ENCODE measurements around the gene PTGDS.

The PTGDS gene

DNA sequence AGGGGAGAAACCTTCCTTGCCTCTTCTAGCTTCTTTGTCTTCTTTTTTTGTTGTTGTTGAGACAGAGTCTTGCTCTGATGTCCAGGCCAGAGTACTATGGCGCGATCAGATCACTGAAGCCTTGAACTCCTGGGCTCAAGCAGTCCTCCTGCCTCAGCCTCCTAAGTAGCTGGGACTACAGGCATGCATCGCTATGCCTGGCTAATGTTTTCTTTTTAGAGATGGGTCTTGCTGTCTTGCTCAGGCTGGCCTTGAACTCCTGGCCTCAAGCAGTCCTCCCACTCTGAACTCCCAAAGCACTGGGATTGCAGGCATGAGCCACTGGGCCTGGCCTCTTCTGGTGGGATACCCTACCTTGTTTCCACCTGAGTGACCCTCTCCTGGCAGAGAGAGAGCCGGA, 11.6 kb downstream of the PTGDS start:
- no peak for TF ChIP-seq TEAD4 (IDR thresholded peaks at IDR 0.05)
- no peak for TF ChIP-seq CEBPB (IDR thresholded peaks at IDR 0.05)
- no peak for TF ChIP-seq EGR1 (IDR thresholded peaks at IDR 0.05)

GRCh38 chr9:136990242-136990911, 13.1 kb downstream of the PTGDS start:
- TF ChIP-seq FOXM1 (IDR thresholded peaks at IDR 0.05; ENCODE audit: borderline replicate concordance, low read depth) (no peak), TEAD4 (IDR thresholded peaks at IDR 0.05) (no peak), ZBTB7A (IDR thresholded peaks at IDR 0.05; ENCODE audit: low read depth) (no peak), CEBPB (IDR thresholded peaks at IDR 0.05) (no peak), TAF1 (IDR thresholded peaks at IDR 0.05; ENCODE audit: low read depth) (no peak), TCF12 (IDR thresholded peaks at IDR 0.05; ENCODE audit: low read depth) (peak; percentile 34; the same call in 1 of the 2 replicates), EGR1 (IDR thresholded peaks at IDR 0.05) (no peak), YY1 (IDR thresholded peaks at IDR 0.05; ENCODE audit: low read depth) (no peak), CREB1 (IDR thresholded peaks at IDR 0.05; ENCODE audit: low read depth) (no peak), RAD21 (IDR thresholded peaks at IDR 0.05; ENCODE audit: low read depth) (no peak), MAX (IDR thresholded peaks at IDR 0.05) (no peak; the same call in 1 of the 2 replicates), EP300 (IDR thresholded peaks at IDR 0.05; ENCODE audit: borderline replicate concordance) (no peak; the same call in 1 of the 2 replicates), NFIC (IDR thresholded peaks at IDR 0.05) (peak; percentile 46; the same call in 1 of the 2 replicates)
- TF ChIP-seq, protein P1, sequence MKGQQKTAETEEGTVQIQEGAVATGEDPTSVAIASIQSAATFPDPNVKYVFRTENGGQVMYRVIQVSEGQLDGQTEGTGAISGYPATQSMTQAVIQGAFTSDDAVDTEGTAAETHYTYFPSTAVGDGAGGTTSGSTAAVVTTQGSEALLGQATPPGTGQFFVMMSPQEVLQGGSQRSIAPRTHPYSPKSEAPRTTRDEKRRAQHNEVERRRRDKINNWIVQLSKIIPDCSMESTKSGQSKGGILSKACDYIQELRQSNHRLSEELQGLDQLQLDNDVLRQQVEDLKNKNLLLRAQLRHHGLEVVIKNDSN (IDR thresholded peaks at IDR 0.05), result peak; percentile 9; the same call in 1 of the 2 replicates
- TF ChIP-seq, protein P2, sequence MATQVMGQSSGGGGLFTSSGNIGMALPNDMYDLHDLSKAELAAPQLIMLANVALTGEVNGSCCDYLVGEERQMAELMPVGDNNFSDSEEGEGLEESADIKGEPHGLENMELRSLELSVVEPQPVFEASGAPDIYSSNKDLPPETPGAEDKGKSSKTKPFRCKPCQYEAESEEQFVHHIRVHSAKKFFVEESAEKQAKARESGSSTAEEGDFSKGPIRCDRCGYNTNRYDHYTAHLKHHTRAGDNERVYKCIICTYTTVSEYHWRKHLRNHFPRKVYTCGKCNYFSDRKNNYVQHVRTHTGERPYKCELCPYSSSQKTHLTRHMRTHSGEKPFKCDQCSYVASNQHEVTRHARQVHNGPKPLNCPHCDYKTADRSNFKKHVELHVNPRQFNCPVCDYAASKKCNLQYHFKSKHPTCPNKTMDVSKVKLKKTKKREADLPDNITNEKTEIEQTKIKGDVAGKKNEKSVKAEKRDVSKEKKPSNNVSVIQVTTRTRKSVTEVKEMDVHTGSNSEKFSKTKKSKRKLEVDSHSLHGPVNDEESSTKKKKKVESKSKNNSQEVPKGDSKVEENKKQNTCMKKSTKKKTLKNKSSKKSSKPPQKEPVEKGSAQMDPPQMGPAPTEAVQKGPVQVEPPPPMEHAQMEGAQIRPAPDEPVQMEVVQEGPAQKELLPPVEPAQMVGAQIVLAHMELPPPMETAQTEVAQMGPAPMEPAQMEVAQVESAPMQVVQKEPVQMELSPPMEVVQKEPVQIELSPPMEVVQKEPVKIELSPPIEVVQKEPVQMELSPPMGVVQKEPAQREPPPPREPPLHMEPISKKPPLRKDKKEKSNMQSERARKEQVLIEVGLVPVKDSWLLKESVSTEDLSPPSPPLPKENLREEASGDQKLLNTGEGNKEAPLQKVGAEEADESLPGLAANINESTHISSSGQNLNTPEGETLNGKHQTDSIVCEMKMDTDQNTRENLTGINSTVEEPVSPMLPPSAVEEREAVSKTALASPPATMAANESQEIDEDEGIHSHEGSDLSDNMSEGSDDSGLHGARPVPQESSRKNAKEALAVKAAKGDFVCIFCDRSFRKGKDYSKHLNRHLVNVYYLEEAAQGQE (IDR thresholded peaks at IDR 0.05; ENCODE audit: low read depth), result no peak

GRCh38 chr9:136991993-136992818, 14.9 kb downstream of the PTGDS start, which contains the start of gene PAXX:
Gene PAXX, plus strand, starts transcription at chr9:136992422. Its CDS starts 22 bp downstream, at chr9:136992444.
- TF ChIP-seq MAX (IDR thresholded peaks at IDR 0.05), result peak; percentile 91
- peak; percentile 8; the same call in 1 of the 2 replicates for TF ChIP-seq TAF1 (IDR thresholded peaks at IDR 0.05; ENCODE audit: low read depth)
- no peak for TF ChIP-seq NFIC (IDR thresholded peaks at IDR 0.05)
- no peak for TF ChIP-seq EGR1 (IDR thresholded peaks at IDR 0.05)
- TF ChIP-seq, protein P1 (IDR thresholded peaks at IDR 0.05), result no peak
- TF ChIP-seq, protein P2 (IDR thresholded peaks at IDR 0.05; ENCODE audit: low read depth), result no peak
- TF ChIP-seq FOXM1 (IDR thresholded peaks at IDR 0.05; ENCODE audit: borderline replicate concordance, low read depth), result no peak
- no peak for TF ChIP-seq CEBPB (IDR thresholded peaks at IDR 0.05)
- no peak; the same call in 1 of the 2 replicates for TF ChIP-seq ZBTB7A (IDR thresholded peaks at IDR 0.05; ENCODE audit: low read depth)
- TF ChIP-seq EP300 (IDR thresholded peaks at IDR 0.05; ENCODE audit: borderline replicate concordance), result no peak; the same call in 1 of the 2 replicates
- TF ChIP-seq RAD21 (IDR thresholded peaks at IDR 0.05; ENCODE audit: low read depth), result no peak
- peak; percentile 77 for TF ChIP-seq YY1 (IDR thresholded peaks at IDR 0.05; ENCODE audit: low read depth)
- no peak for TF ChIP-seq TEAD4 (IDR thresholded peaks at IDR 0.05)
- no peak for TF ChIP-seq CREB1 (IDR thresholded peaks at IDR 0.05; ENCODE audit: low read depth)

- TF ChIP-seq FOXM1 (IDR thresholded peaks at IDR 0.05; ENCODE audit: borderline replicate concordance, low read depth), result no peak
- no peak for TF ChIP-seq TCF12 (IDR thresholded peaks at IDR 0.05; ENCODE audit: low read depth)
- no peak for TF ChIP-seq CREB1 (IDR thresholded peaks at IDR 0.05; ENCODE audit: low read depth)
- no peak for TF ChIP-seq EP300 (IDR thresholded peaks at IDR 0.05; ENCODE audit: borderline replicate concordance)
- no peak for TF ChIP-seq TAF1 (IDR thresholded peaks at IDR 0.05; ENCODE audit: low read depth)
- TF ChIP-seq RAD21 (IDR thresholded peaks at IDR 0.05; ENCODE audit: low read depth), result no peak
- no peak for TF ChIP-seq MAX (IDR thresholded peaks at IDR 0.05)
- no peak for TF ChIP-seq YY1 (IDR thresholded peaks at IDR 0.05; ENCODE audit: low read depth)
- TF ChIP-seq, protein P2 (IDR thresholded peaks at IDR 0.05; ENCODE audit: low read depth), result no peak
- no peak; the same call in 1 of the 2 replicates for TF ChIP-seq ZBTB7A (IDR thresholded peaks at IDR 0.05; ENCODE audit: low read depth)
Measured at GRCh38 chr9:136992819-136993369, 15.6 kb downstream of the PTGDS start.
